ENCODE measurements around the gene LIG3. TPM values are rescaled to one million over a fixed set of nuclear protein-coding genes. Genes with fewer than 3 reads are reported as not detected.
A peak's percentile ranks its signal among the peaks of the same experiment; 100 is the strongest.

The LIG3 gene
- polyA plus RNA-seq, 3 donors: 6.0 to 14.6 (median 7.5) TPM

DNA sequence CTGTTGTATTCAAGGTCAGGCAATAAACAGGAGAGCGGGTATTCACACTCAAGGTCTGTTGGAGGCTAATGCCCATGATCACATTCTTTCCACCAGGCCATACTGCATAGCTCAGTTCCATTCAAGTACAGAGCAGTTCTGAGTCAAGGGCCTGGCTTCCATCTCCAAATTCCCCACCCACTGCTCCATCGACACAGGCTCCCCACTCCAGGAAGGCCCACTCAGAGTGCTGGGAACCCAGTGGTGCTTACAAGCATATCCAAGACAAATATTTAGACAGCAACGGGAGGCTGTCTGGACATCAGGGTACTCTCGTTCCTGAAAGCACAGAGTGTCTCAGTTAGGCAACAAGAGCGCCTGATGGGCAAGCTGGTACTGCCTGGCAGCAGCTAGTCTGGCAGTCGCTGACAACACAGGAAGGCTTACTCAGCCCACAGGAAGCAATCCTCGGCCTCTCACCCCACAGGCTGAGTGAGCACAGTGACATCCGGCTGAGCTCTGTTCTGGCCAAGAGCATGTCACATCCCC, 42.3 kb downstream of the LIG3 start:
- Histone ChIP-seq H3K27ac (ENCODE audit: low read depth in 1 of 2, low read length in 2 of 2) (peak overlapping the region; percentile 36 to 67), H3K4me2 (replicated peaks; ENCODE audit: extremely low read depth, low read length, poor library complexity, severe bottlenecking) (peak overlapping the region; percentile 3), H3K79me2 (ENCODE audit: insufficient read depth, low read length) (peaks cover 4% of the 10 kb centered on the region), H3K9ac (ENCODE audit: insufficient read depth, low read length, poor library complexity, severe bottlenecking) (no peak overlapping the region), H3K4me1 (ENCODE audit: control insufficient read depth in 1 of 2, insufficient read depth in 2 of 2, low read length in 2 of 2) (peaks cover 12 to 17% of the 10 kb centered on the region in 2 donors), H3K4me3 (replicated peaks in 1 of 3; ENCODE audit: low read depth in 2 of 3, low read length in 3 of 3) (no peak overlapping the region), H3K36me3 (replicated peaks in 1 of 2; ENCODE audit: control insufficient read depth in 1 of 2, insufficient read depth in 2 of 2, low read length in 2 of 2) (peaks cover 46 to 84% of the 10 kb centered on the region in 2 donors), H4K20me1 (ENCODE audit: insufficient read depth, low read length) (peaks cover 22% of the 10 kb centered on the region), H3K27me3 (ENCODE audit: control insufficient read depth in 2 of 2, insufficient read depth in 2 of 2, low read length in 2 of 2) (no peaks in the 10 kb centered on the region), H2AFZ (ENCODE audit: insufficient read depth, low read depth, low read length, poor library complexity, severe bottlenecking) (no peak overlapping the region), H3K9me3 (replicated peaks in 1 of 2; ENCODE audit: control insufficient read depth in 1 of 2, insufficient read depth in 1 of 2, low read length in 2 of 2) (no peaks in the 10 kb centered on the region)
- 14% methylated on average over 8 of the region's 8 CpGs for WGBS (ENCODE audit: insufficient coverage)
- H3K27ac Mint-ChIP-seq: peak overlapping the region; percentile 58 to 96 (median 89)
- H3K36me3 Mint-ChIP-seq: peaks cover 58 to 77% of the 10 kb centered on the region in 2 donors
- peaks cover 18% of the 10 kb centered on the region for H3K4me1 Mint-ChIP-seq
- peak overlapping the region in 1 of 2 donors; percentile 65 for H3K4me3 Mint-ChIP-seq
- peaks cover 0 to 3% (median 0%) of the 10 kb centered on the region in 3 donors for H3K27me3 Mint-ChIP-seq (ENCODE audit: low read depth in 3 of 3)
- DNase-seq: peak; percentile 78 to 91 (median 89)
- intact Hi-C loops (cut with micrococcal nuclease): loop anchor here (2.0 to 5.0 kb wide), 2 partner anchors 66 to 70 kb away; no protein-coding TSS in a partner anchor
- H3K9me3 Mint-ChIP-seq: no peaks in the 10 kb centered on the region
- TF ChIP-seq, protein P1, sequence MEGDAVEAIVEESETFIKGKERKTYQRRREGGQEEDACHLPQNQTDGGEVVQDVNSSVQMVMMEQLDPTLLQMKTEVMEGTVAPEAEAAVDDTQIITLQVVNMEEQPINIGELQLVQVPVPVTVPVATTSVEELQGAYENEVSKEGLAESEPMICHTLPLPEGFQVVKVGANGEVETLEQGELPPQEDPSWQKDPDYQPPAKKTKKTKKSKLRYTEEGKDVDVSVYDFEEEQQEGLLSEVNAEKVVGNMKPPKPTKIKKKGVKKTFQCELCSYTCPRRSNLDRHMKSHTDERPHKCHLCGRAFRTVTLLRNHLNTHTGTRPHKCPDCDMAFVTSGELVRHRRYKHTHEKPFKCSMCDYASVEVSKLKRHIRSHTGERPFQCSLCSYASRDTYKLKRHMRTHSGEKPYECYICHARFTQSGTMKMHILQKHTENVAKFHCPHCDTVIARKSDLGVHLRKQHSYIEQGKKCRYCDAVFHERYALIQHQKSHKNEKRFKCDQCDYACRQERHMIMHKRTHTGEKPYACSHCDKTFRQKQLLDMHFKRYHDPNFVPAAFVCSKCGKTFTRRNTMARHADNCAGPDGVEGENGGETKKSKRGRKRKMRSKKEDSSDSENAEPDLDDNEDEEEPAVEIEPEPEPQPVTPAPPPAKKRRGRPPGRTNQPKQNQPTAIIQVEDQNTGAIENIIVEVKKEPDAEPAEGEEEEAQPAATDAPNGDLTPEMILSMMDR (IDR thresholded peaks at IDR 0.05): no peak

GRCh38 chr17:35023538-35023937, 43.2 kb downstream of the LIG3 start:
- Histone ChIP-seq H2AFZ (ENCODE audit: insufficient read depth, low read depth, low read length, poor library complexity, severe bottlenecking) (no peak overlapping the region), H3K27me3 (ENCODE audit: control insufficient read depth in 2 of 2, insufficient read depth in 2 of 2, low read length in 2 of 2) (no peaks in the 10 kb centered on the region), H3K9me3 (replicated peaks in 1 of 2; ENCODE audit: control insufficient read depth in 1 of 2, insufficient read depth in 1 of 2, low read length in 2 of 2) (no peaks in the 10 kb centered on the region), H3K36me3 (replicated peaks in 1 of 2; ENCODE audit: control insufficient read depth in 1 of 2, insufficient read depth in 2 of 2, low read length in 2 of 2) (peaks cover 41 to 74% of the 10 kb centered on the region in 2 donors), H3K4me3 (replicated peaks in 1 of 3; ENCODE audit: low read depth in 2 of 3, low read length in 3 of 3) (no peak overlapping the region), H3K9ac (ENCODE audit: insufficient read depth, low read length, poor library complexity, severe bottlenecking) (no peak overlapping the region), H3K4me1 (ENCODE audit: control insufficient read depth in 1 of 2, insufficient read depth in 2 of 2, low read length in 2 of 2) (peaks cover 17 to 24% of the 10 kb centered on the region in 2 donors), H3K4me2 (replicated peaks; ENCODE audit: extremely low read depth, low read length, poor library complexity, severe bottlenecking) (no peak overlapping the region), H3K79me2 (ENCODE audit: insufficient read depth, low read length) (peaks cover 4% of the 10 kb centered on the region), H4K20me1 (ENCODE audit: insufficient read depth, low read length) (peaks cover 27% of the 10 kb centered on the region), H3K27ac (ENCODE audit: low read depth in 1 of 2, low read length in 2 of 2) (peak overlapping the region in 1 of 2 donors; percentile 67)
- WGBS (ENCODE audit: insufficient coverage): 94% methylated on average over 2 of the region's 3 CpGs
- Mint-ChIP-seq H3K27ac (peak overlapping the region in 2 of 7 donors; percentile 15 to 56), H3K9me3 (no peaks in the 10 kb centered on the region), H3K4me3 (no peak overlapping the region), H3K4me1 (peaks cover 23% of the 10 kb centered on the region), H3K27me3 (ENCODE audit: low read depth in 3 of 3) (peaks cover 0 to 1% (median 0%) of the 10 kb centered on the region in 3 donors), H3K36me3 (peaks cover 52 to 69% of the 10 kb centered on the region in 2 donors)
- TF ChIP-seq, protein P1 (IDR thresholded peaks at IDR 0.05): no peak
- intact Hi-C loops (cut with micrococcal nuclease): loop anchor here (2.0 to 5.0 kb wide), 2 partner anchors 65 to 69 kb away; no protein-coding TSS in a partner anchor
- no peak for DNase-seq

Data from CD14-positive monocyte (primary cell).